ENCODE results near the gene RASGEF1C.

DNA sequence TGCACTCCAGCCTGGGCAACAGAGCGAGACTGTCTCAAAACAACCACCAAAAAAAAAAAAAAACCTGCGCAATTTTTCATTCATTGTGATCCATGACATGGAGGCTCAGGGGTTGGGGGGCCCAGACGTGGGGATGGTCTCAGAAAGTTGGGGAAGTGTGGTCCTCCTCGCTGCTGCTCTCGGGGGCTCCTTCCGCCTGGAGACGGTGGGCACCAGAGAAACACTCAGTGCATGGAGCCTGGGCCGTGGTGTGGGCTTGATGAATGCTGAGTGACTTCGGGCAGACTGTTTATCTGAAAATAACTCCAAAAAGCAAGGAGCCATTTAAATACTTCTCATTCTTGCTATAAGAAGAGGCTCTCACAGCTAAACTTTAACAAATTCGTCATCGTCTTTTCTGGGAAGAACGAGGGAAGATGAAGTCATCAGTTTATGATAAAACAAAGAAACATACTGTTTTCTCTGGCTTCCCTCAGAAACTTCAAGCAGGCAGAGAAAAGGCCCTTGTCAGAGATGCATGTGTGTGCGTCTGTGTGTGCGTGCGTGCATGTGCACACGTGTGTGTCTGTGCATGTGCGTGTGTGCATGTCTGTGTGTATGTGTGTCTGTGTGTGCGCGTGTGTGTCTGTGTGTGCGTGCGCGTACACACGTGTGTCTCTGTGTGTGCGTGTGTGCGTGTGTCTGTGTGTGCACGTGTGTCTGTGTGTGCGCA lies 35.0 kb downstream of the RASGEF1C start:
- TF ChIP-seq, protein P1, sequence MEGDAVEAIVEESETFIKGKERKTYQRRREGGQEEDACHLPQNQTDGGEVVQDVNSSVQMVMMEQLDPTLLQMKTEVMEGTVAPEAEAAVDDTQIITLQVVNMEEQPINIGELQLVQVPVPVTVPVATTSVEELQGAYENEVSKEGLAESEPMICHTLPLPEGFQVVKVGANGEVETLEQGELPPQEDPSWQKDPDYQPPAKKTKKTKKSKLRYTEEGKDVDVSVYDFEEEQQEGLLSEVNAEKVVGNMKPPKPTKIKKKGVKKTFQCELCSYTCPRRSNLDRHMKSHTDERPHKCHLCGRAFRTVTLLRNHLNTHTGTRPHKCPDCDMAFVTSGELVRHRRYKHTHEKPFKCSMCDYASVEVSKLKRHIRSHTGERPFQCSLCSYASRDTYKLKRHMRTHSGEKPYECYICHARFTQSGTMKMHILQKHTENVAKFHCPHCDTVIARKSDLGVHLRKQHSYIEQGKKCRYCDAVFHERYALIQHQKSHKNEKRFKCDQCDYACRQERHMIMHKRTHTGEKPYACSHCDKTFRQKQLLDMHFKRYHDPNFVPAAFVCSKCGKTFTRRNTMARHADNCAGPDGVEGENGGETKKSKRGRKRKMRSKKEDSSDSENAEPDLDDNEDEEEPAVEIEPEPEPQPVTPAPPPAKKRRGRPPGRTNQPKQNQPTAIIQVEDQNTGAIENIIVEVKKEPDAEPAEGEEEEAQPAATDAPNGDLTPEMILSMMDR (tag by site-specific recombination; IDR thresholded peaks at IDR 0.05) = no peak
- TF ChIP-seq, protein P2, sequence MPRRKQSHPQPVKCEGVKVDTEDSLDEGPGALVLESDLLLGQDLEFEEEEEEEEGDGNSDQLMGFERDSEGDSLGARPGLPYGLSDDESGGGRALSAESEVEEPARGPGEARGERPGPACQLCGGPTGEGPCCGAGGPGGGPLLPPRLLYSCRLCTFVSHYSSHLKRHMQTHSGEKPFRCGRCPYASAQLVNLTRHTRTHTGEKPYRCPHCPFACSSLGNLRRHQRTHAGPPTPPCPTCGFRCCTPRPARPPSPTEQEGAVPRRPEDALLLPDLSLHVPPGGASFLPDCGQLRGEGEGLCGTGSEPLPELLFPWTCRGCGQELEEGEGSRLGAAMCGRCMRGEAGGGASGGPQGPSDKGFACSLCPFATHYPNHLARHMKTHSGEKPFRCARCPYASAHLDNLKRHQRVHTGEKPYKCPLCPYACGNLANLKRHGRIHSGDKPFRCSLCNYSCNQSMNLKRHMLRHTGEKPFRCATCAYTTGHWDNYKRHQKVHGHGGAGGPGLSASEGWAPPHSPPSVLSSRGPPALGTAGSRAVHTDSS (tag by site-specific recombination; IDR thresholded peaks at IDR 0.05) = no peak
- TF ChIP-seq ZNF707 (tag by site-specific recombination; IDR thresholded peaks at IDR 0.05) (no peak), ZNF23 (tag by site-specific recombination; IDR thresholded peaks at IDR 0.05; ENCODE audit: borderline replicate concordance) (no peak), KLF1 (tag by site-specific recombination; IDR thresholded peaks at IDR 0.05) (no peak), YY1 (tag by site-specific recombination; IDR thresholded peaks at IDR 0.05) (no peak), ZNF292 (tag by site-specific recombination; IDR thresholded peaks at IDR 0.05; ENCODE audit: borderline replicate concordance, low read depth) (no peak)
- TF ChIP-seq, protein P3, sequence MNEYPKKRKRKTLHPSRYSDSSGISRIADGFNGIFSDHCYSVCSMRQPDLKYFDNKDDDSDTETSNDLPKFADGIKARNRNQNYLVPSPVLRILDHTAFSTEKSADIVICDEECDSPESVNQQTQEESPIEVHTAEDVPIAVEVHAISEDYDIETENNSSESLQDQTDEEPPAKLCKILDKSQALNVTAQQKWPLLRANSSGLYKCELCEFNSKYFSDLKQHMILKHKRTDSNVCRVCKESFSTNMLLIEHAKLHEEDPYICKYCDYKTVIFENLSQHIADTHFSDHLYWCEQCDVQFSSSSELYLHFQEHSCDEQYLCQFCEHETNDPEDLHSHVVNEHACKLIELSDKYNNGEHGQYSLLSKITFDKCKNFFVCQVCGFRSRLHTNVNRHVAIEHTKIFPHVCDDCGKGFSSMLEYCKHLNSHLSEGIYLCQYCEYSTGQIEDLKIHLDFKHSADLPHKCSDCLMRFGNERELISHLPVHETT (tag by site-specific recombination; IDR thresholded peaks at IDR 0.05) = no peak
- TF ChIP-seq, protein P4, sequence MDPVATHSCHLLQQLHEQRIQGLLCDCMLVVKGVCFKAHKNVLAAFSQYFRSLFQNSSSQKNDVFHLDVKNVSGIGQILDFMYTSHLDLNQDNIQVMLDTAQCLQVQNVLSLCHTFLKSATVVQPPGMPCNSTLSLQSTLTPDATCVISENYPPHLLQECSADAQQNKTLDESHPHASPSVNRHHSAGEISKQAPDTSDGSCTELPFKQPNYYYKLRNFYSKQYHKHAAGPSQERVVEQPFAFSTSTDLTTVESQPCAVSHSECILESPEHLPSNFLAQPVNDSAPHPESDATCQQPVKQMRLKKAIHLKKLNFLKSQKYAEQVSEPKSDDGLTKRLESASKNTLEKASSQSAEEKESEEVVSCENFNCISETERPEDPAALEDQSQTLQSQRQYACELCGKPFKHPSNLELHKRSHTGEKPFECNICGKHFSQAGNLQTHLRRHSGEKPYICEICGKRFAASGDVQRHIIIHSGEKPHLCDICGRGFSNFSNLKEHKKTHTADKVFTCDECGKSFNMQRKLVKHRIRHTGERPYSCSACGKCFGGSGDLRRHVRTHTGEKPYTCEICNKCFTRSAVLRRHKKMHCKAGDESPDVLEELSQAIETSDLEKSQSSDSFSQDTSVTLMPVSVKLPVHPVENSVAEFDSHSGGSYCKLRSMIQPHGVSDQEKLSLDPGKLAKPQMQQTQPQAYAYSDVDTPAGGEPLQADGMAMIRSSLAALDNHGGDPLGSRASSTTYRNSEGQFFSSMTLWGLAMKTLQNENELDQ (tag by site-specific recombination; IDR thresholded peaks at IDR 0.05; ENCODE audit: low read depth) = no peak
